Fibroblast of lung (primary cell): ENCODE data around the gene ALG13.

Experiments
- EZH2 ChIP-seq: IDR thresholded peaks from 2 replicates; pipeline ENCODE4 v1.5.1; 2012; ENCODE audit warnings: low read length, control low read depth, mild to moderate bottlenecking; ENCODE audit errors: missing control alignments
- TF ChIP-seq, protein P1 (sequence below), 2 donors: IDR thresholded peaks in 1 of 2; conservative IDR thresholded peaks in 1 of 2; 1 replicate in 1 of 2; 2 replicates in 1 of 2; pipeline ENCODE4 v1.5.1; 2011 to 2012; ENCODE audit warnings: low read length in 2 of 2, control low read depth in 1 of 2, inconsistent platforms in 1 of 2, low read depth in 1 of 2, mild to moderate bottlenecking in 1 of 2

DNA sequence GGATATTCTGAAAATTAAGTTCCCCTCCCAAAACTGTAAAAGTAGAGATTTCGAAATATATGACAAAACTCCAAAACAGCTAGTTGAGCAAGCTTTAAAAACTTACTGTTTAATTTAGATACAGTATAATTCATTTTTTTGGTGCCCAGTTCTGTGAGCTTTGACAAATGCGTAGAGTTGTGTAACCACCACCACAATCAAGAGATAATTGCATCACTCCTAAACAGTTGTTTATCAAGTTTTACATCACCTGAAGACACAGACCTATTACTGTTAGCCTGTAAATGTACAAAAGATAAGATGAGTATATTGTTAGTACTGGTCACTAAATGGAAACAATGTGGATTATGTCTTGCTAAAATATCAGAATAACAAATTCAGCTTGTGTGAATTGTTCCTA lies 62.3 kb downstream of the ALG13 start:
- TF ChIP-seq, protein P1, sequence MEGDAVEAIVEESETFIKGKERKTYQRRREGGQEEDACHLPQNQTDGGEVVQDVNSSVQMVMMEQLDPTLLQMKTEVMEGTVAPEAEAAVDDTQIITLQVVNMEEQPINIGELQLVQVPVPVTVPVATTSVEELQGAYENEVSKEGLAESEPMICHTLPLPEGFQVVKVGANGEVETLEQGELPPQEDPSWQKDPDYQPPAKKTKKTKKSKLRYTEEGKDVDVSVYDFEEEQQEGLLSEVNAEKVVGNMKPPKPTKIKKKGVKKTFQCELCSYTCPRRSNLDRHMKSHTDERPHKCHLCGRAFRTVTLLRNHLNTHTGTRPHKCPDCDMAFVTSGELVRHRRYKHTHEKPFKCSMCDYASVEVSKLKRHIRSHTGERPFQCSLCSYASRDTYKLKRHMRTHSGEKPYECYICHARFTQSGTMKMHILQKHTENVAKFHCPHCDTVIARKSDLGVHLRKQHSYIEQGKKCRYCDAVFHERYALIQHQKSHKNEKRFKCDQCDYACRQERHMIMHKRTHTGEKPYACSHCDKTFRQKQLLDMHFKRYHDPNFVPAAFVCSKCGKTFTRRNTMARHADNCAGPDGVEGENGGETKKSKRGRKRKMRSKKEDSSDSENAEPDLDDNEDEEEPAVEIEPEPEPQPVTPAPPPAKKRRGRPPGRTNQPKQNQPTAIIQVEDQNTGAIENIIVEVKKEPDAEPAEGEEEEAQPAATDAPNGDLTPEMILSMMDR (conservative IDR thresholded peaks at IDR 0.05 in 1 of 2, IDR thresholded peaks at IDR 0.05 in 1 of 2; ENCODE audit: low read depth in 1 of 2, low read length in 2 of 2) = no peak
- TF ChIP-seq EZH2 = no peak
